HepG2 (cell line): Measurements from ENCODE around the gene BCAS3. TPM values are rescaled to one million over a fixed set of nuclear protein-coding genes. Genes with fewer than 3 reads are reported as not detected.

Experiments used
- ATRX ChIP-seq: sonication (generic); formaldehyde crosslinking; IDR thresholded peaks from 2 replicates; pipeline ENCODE4 v1.4.0; 2020; ENCODE audit warnings: missing genetic modification reagents, borderline replicate concordance
- CBX2 ChIP-seq, 2 experiments: fragments of 200-600 bp in 1 of 2; sonication (generic); formaldehyde crosslinking in 1 of 2; IDR thresholded peaks; 2 replicates each; pipeline versions ENCODE4 v1.7.0 to v1.8.1; 2018 to 2022; ENCODE audit warnings: low read depth in 2 of 2, low read length in 1 of 2, mild to moderate bottlenecking in 1 of 2, missing genetic modification reagents in 1 of 2
- CREB1 ChIP-seq, 2 experiments: fragments of 450-650 bp in 1 of 2; IDR thresholded peaks; 2 replicates each; pipeline ENCODE4 v1.6.1; 2016 to 2017; ENCODE audit warnings: control low read depth in 1 of 2, mild to moderate bottlenecking in 1 of 2, missing compliant biosample characterization in 1 of 2, missing genetic modification characterization in 1 of 2
- DNMT1 ChIP-seq: sonication (generic); formaldehyde crosslinking; IDR thresholded peaks from 2 replicates; pipeline ENCODE4 v1.5.1; 2020; ENCODE audit warnings: mild to moderate bottlenecking, missing genetic modification reagents
- ELF4 ChIP-seq: sonication (generic); formaldehyde crosslinking; IDR thresholded peaks from 2 replicates; pipeline ENCODE4 v1.5.0; 2020; ENCODE audit warnings: missing genetic modification reagents, mild to moderate bottlenecking, moderate library complexity, borderline replicate concordance
- FOSL1 ChIP-seq: sonication (generic); formaldehyde crosslinking; IDR thresholded peaks from 2 replicates; pipeline ENCODE4 v1.9.0; 2021; ENCODE audit warnings: missing genetic modification reagents, borderline replicate concordance
- FOXC1 ChIP-seq: sonication (generic); formaldehyde crosslinking; IDR thresholded peaks from 2 replicates; pipeline ENCODE4 v1.8.0; 2022; ENCODE audit warnings: mild to moderate bottlenecking, missing genetic modification reagents, borderline replicate concordance
- MEIS2 ChIP-seq: sonication (generic); formaldehyde crosslinking; IDR thresholded peaks from 2 replicates; pipeline ENCODE4 v1.9.0; 2021; ENCODE audit warnings: mild to moderate bottlenecking, missing genetic modification reagents
- MLXIP ChIP-seq: sonication (generic); formaldehyde crosslinking; IDR thresholded peaks from 2 replicates; pipeline ENCODE4 v1.9.0; 2021; ENCODE audit warnings: missing genetic modification reagents, borderline replicate concordance
- NFIB ChIP-seq: sonication (generic); formaldehyde crosslinking; IDR thresholded peaks from 2 replicates; pipeline ENCODE4 v1.9.0; 2021; ENCODE audit warnings: missing genetic modification reagents, mild to moderate bottlenecking, borderline replicate concordance
- SMAD9 ChIP-seq: sonication (generic); formaldehyde crosslinking; IDR thresholded peaks from 2 replicates; pipeline ENCODE4 v1.5.1; 2020; ENCODE audit warnings: mild to moderate bottlenecking, missing genetic modification reagents
- SSRP1 ChIP-seq: IDR thresholded peaks from 2 replicates; pipeline ENCODE4 v1.6.1; 2016; ENCODE audit warnings: control low read depth
- SYNCRIP ChIP-seq: fragments of 200-400 bp; formaldehyde crosslinking; IDR thresholded peaks from 2 replicates; pipeline ENCODE4 v1.6.1; 2018; ENCODE audit warnings: mild to moderate bottlenecking, low read depth, low read length; ENCODE audit not compliant: insufficient read depth
- TBX2 ChIP-seq: sonication (generic); formaldehyde crosslinking; IDR thresholded peaks from 2 replicates; pipeline ENCODE4 v1.5.0; 2020; ENCODE audit warnings: missing genetic modification reagents, mild to moderate bottlenecking, borderline replicate concordance
- UBTF ChIP-seq: sonication (generic); formaldehyde crosslinking; IDR thresholded peaks from 2 replicates; pipeline ENCODE4 v1.4.0; 2020; ENCODE audit warnings: mild to moderate bottlenecking, missing genetic modification reagents
- ZNF121 ChIP-seq: sonication (generic); formaldehyde crosslinking; IDR thresholded peaks from 2 replicates; pipeline ENCODE4 v1.5.0; 2020; ENCODE audit warnings: mild to moderate bottlenecking, missing genetic modification reagents
- ZNF234 ChIP-seq: sonication (generic); formaldehyde crosslinking; conservative IDR thresholded peaks from 2 replicates; pipeline ENCODE4 v1.5.1; 2020; ENCODE audit warnings: mild to moderate bottlenecking, missing genetic modification reagents
- ZNF264 ChIP-seq: sonication (generic); formaldehyde crosslinking; IDR thresholded peaks from 2 replicates; pipeline ENCODE4 v1.4.0; 2020; ENCODE audit warnings: missing genetic modification reagents
- ZNF382 ChIP-seq: sonication (generic); formaldehyde crosslinking; IDR thresholded peaks from 2 replicates; pipeline ENCODE4 v1.5.0; 2020; ENCODE audit warnings: missing genetic modification reagents, mild to moderate bottlenecking, borderline replicate concordance
- ZNF569 ChIP-seq: sonication (generic); formaldehyde crosslinking; IDR thresholded peaks from 2 replicates; pipeline ENCODE4 v1.5.0; 2020; ENCODE audit warnings: mild to moderate bottlenecking, missing genetic modification reagents, moderate library complexity, borderline replicate concordance
- ZNF639 ChIP-seq: conservative IDR thresholded peaks from 2 replicates; pipeline ENCODE4 v1.6.1; 2018; ENCODE audit warnings: missing genetic modification reagents
- ZNF788 ChIP-seq: sonication (generic); formaldehyde crosslinking; IDR thresholded peaks from 2 replicates; pipeline ENCODE4 v1.5.0; 2020; ENCODE audit warnings: mild to moderate bottlenecking, missing genetic modification reagents, borderline replicate concordance
- polyA plus RNA-seq, 8 experiments: library from polyadenylated mRNA; depleted of rRNA in 3 of 8; stranded (reverse) in 7 of 8; unstranded in 1 of 8; fragments of >200 nt; fragmentation: Illumina TruSeq in 4 of 8; extraction: Trizol in 4 of 8; gene quantifications; 2 replicates each; pipeline versions ENCODE4 v1.2.1 to v1.2.3, GENCODE V29; 2011 to 2016; ENCODE audit warnings: low read depth in 4 of 8, missing spikeins in 1 of 8, mixed read lengths in 1 of 8; ENCODE audit not compliant: insufficient read depth in 1 of 8
- total RNA-seq, 5 experiments: library from RNA; depleted of rRNA; stranded (reverse); fragments of >200 nt; fragmentation: Illumina TruSeq; extraction: Trizol; gene quantifications; 2 replicates each; pipeline ENCODE4 v1.2.3, GENCODE V29; 2016; ENCODE audit warnings: low read depth in 1 of 5

BCAS3 gene
- total and polyA plus RNA-seq, 2 of the 13 experiments (the other 11 are each of a cell fraction or from before 2014, with no cell fraction given), result 10.7 to 11.2 TPM

- TF ChIP-seq MLXIP (CRISPR knock-in tag), result 0 out of 2 replicates have a peak, but pooled peaks have one; percentile 14
- TF ChIP-seq ZNF639 (CRISPR knock-in tag), result peak; percentile 36; the same call in 1 of the 2 replicates
- TF ChIP-seq SMAD9, result no peak
- peak; percentile 100 for TF ChIP-seq TBX2
- no peak for TF ChIP-seq CBX2 (IDR thresholded peaks at IDR 0.05; ENCODE audit: low read depth, low read length)
- peak; percentile 47; the same call in 1 of the 2 replicates for TF ChIP-seq CBX2 (CRISPR knock-in tag; IDR thresholded peaks at IDR 0.05; ENCODE audit: low read depth)
- TF ChIP-seq ZNF569 (CRISPR knock-in tag), result 0 out of 2 replicates have a peak, but pooled peaks have one; percentile 59
- TF ChIP-seq NFIB (CRISPR knock-in tag), result no peak
- no peak for TF ChIP-seq ELF4 (CRISPR knock-in tag)
- no peak for TF ChIP-seq ZNF382 (CRISPR knock-in tag)
- no peak for TF ChIP-seq SSRP1
- TF ChIP-seq FOXC1 (CRISPR knock-in tag), result peak; percentile 32; the same call in 1 of the 2 replicates
- TF ChIP-seq ZNF234, result no peak
- no peak for TF ChIP-seq ZNF264 (CRISPR knock-in tag)
- TF ChIP-seq CREB1 (IDR thresholded peaks at IDR 0.05), result no peak
- no peak for TF ChIP-seq CREB1 (CRISPR knock-in tag; IDR thresholded peaks at IDR 0.05)
- TF ChIP-seq ZNF121 (CRISPR knock-in tag), result peak; percentile 99
- TF ChIP-seq ATRX, result no peak
- TF ChIP-seq UBTF (CRISPR knock-in tag), result peak; percentile 96
- TF ChIP-seq MEIS2 (CRISPR knock-in tag), result no peak; the same call in 1 of the 2 replicates
- peak; percentile 10; the same call in 1 of the 2 replicates for TF ChIP-seq FOSL1 (CRISPR knock-in tag)
- TF ChIP-seq ZNF788 (CRISPR knock-in tag), result peak; percentile 57; the same call in 1 of the 2 replicates
- no peak for TF ChIP-seq DNMT1 (CRISPR knock-in tag)
- no peak for TF ChIP-seq SYNCRIP
These were observed 721.7 kb downstream of the BCAS3 start, which contains the start of gene TBX2 (continued) for GRCh38 chr17:61399131-61400065.
